HepG2 (cell line): Measurements from ENCODE around the gene KRTAP20-2.

ENCODE experiments used
- ESRRA ChIP-seq: sonication (generic); formaldehyde crosslinking; IDR thresholded peaks from 2 replicates; pipeline ENCODE4 v1.5.1; 2020; ENCODE audit warnings: mild to moderate bottlenecking, low read depth, missing genetic modification reagents
- EZH2 ChIP-seq: conservative IDR thresholded peaks from 2 replicates; pipeline ENCODE4 v1.6.1; 2012; ENCODE audit warnings: mild to moderate bottlenecking, low read depth, low read length, moderate library complexity
- FOXK2 ChIP-seq: fragments of 450-650 bp; IDR thresholded peaks from 2 replicates; pipeline ENCODE4 v1.6.1; 2016
- REST ChIP-seq, 2 experiments: IDR thresholded peaks; 2 replicates each; pipeline ENCODE4 v1.6.1; 2011 to 2012; ENCODE audit warnings: low read length in 2 of 2, borderline replicate concordance in 1 of 2, low read depth in 1 of 2, mild to moderate bottlenecking in 1 of 2, moderate library complexity in 1 of 2
- YEATS4 ChIP-seq: sonication (generic); formaldehyde crosslinking; IDR thresholded peaks from 2 replicates; pipeline ENCODE4 v1.4.0; 2020; ENCODE audit warnings: missing genetic modification reagents, borderline replicate concordance
- ZMAT3 ChIP-seq: sonication (generic); formaldehyde crosslinking; conservative IDR thresholded peaks from 2 replicates; pipeline ENCODE4 v1.7.0; 2021; ENCODE audit warnings: missing genetic modification reagents
- ZNF263 ChIP-seq: sonication (generic); formaldehyde crosslinking; IDR thresholded peaks from 2 replicates; pipeline ENCODE4 v1.4.0; 2020; ENCODE audit warnings: missing genetic modification reagents
- TF ChIP-seq, protein P1 (sequence below): sonication (generic); formaldehyde crosslinking; IDR thresholded peaks from 2 replicates; pipeline ENCODE4 v1.4.0; 2020; ENCODE audit warnings: missing genetic modification reagents

GRCh38 chr21:30590297-30590696 lies 44.7 kb upstream of the KRTAP20-2 start, which contains the start of gene KRTAP22-2:
- TF ChIP-seq FOXK2 (no peak), ESRRA (CRISPR knock-in tag) (no peak), YEATS4 (CRISPR knock-in tag) (no peak), ZMAT3 (no peak), EZH2 (no peak), ZNF263 (CRISPR knock-in tag) (no peak), REST (IDR thresholded peaks at IDR 0.05; ENCODE audit: borderline replicate concordance in 1 of 2, low read depth in 1 of 2, low read length in 2 of 2) (no peak)
- TF ChIP-seq, protein P1, sequence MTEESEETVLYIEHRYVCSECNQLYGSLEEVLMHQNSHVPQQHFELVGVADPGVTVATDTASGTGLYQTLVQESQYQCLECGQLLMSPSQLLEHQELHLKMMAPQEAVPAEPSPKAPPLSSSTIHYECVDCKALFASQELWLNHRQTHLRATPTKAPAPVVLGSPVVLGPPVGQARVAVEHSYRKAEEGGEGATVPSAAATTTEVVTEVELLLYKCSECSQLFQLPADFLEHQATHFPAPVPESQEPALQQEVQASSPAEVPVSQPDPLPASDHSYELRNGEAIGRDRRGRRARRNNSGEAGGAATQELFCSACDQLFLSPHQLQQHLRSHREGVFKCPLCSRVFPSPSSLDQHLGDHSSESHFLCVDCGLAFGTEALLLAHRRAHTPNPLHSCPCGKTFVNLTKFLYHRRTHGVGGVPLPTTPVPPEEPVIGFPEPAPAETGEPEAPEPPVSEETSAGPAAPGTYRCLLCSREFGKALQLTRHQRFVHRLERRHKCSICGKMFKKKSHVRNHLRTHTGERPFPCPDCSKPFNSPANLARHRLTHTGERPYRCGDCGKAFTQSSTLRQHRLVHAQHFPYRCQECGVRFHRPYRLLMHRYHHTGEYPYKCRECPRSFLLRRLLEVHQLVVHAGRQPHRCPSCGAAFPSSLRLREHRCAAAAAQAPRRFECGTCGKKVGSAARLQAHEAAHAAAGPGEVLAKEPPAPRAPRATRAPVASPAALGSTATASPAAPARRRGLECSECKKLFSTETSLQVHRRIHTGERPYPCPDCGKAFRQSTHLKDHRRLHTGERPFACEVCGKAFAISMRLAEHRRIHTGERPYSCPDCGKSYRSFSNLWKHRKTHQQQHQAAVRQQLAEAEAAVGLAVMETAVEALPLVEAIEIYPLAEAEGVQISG: no peak
